Measurements from ENCODE around the gene PDLIM5.

PDLIM5 gene

DNA sequence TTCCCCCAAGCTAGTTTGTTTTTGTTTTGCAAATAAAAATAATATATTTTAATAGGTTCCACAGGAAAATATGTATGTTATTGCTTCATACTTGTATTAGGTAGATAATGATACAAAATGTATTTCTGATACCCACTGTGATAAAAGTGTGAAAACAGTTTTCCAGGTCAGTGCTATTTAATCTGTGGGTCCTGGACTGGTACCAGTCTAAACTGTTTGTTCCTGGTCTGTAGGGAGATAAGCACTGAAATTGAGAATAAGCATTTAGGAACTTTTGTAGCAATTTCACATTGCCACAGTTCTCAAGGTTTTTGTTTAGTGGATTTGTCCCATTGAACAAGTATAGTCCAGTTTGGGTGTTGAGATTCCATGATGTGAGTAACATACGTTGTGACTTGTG, 110.5 kb downstream of the PDLIM5 start:
- no peak for DNase-seq

DNA sequence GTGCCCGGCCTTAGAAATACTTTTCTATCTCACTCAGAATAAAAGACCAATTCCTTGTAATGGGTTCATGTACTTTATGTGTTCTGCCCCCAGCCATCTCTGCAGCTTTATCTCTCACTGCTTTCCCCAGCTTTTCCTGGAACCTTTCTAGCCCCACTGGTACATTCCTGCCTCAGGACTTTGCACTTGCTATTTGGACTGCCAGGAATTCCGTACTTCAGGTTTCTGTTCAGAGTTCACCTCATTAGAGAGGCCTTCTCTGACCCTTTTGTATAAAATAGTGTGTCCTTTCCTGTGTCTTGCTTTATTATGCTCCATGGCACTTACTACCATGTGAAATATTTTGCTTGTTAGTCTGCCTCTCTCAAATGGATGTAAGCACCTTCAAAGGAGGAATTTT, 112.5 kb downstream of the PDLIM5 start:
- DNase-seq, result no peak

DNA sequence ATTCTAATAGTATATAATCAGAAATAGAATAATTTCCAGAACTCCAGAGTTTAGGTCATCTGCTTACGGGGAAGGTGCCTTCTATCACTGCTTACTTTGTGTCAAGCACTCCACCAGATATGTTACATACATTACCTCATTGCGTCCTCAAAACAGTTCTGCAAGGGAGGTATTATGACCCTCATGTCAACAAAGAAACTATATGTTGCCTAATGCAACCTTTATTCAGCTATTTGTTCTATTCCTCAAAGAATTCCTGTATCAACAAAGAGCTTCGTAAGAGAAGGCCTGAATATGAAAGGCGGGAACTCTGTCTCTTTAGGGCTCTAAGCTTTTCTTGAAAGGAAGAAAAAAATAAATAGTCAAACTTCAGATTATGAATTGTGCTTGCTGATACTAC, 114.7 kb downstream of the PDLIM5 start:
- no peak for DNase-seq

DNA sequence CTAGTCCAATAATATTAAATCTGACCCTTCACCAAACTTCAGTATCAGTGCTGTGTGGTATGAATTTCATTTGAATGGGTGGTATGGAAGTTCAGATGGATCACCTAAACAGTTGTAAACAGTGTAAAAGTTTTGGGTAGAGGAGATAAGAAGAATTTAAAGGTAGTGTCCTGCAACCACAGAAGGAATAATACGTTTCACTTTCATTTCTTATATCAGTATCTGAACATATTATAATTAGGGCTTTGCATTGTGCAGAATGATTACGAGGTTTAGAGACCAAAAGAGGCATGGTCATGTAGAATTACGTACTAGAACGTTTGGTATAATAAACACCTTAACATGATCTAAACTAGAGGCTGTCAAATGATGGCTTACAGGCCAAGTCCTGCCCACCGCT, 116.1 kb downstream of the PDLIM5 start:
- no peak for DNase-seq

DNA sequence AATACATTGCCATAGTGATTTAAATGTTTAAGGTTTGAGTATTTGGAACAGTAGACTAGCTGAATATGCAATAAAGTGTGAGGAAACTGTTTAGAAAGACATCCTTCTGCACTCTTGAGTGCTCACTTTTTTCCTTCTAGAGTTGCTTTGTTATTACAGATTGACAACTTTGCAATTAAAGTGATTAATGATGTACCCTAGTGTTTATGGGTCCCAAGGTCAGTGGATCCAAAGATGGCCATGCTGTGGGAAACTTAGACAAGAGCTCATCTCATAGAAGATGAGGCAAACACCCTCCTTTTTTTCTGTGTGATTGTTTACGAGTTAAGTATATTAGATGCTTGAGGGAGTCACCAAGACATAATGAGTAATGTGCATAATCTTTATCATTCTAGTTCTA, 118.8 kb downstream of the PDLIM5 start:
- no peak for DNase-seq

DNA sequence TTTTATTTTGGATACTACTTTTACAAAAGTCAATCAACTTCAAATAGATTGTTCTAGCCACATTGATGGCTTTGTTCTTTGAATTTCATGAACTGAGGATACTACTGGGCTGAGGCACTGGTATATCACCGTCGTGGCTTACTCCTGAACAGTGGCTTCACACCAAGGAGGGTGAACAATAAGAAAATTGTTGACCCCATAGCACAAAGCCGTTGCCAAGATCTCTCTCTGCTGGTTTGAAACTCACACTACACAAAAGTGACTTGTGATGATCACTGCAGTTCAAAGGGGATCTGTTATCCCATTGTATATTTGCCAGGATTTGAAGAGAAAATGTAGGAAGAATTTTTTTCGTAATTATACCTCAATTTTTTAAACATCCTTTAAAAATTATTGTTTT, 119.6 kb downstream of the PDLIM5 start:
- DNase-seq, result no peak

DNA sequence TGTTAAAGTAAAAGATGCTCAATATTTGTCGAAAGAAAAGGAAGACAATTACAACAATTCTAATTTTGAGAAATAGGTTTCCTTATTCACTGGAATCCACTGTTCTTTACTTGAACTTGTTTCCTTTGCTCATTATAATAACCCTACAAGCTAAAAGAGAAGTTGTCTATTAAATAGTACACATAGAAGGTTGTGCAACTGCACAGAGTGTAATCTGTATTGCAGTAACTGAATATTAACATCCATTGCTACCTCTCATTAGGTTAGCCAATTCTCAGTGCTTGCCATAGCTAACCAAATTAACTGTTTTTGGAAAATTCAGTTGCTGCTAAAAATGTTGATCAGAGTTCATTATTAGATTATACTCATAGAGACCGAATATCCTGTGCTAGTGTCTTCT, 120.0 kb downstream of the PDLIM5 start:
- DNase-seq, result no peak

DNA sequence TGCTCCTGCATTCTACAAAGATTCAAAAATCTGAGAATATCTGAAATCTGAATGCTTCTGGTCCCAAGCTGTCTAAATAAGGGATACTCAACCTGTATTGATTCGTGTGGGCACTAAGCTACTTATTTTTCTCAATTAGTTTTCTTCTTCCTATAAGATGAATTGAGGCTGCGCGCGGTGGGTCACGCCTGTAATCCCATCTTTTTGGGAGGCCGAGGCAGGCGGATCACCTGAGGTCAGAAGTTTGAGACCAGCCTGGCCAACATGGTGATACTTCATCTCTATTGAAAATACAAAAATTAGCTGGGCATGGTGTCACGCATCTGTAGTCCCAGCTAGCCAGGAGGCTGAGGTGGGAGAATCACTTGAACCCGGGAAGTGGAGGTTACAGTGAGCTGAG, 122.3 kb downstream of the PDLIM5 start:
- no peak for DNase-seq

DNA sequence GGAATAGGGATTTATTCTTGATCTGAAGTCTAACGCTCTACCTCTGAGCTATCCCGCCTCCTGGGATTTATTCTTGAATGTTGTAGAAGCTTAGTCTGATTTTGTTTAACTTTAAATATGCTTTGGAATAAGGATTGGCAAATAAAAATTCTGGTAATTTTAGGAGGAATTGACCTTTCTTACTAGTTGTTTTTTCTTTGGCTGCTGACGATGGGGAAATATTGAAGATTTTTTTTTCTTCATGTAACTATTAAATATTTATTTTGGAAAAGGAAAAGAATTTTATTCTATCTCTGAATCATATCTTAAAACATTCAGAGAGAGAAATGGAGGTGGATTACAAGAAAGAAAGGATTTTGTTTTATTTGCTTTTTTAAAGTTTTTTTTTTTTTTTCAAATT, 122.9 kb downstream of the PDLIM5 start:
- DNase-seq, result no peak

DNA sequence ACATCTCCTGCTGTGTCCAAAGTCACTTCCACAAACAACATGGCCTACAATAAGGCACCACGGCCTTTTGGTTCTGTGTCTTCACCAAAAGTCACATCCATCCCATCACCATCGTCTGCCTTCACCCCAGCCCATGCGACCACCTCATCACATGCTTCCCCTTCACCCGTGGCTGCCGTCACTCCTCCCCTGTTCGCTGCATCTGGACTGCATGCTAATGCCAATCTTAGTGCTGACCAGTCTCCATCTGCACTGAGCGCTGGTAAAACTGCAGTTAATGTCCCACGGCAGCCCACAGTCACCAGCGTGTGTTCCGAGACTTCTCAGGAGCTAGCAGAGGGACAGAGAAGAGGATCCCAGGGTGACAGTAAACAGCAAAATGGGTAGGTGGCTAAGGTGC, 123.9 kb downstream of the PDLIM5 start:
- DNase-seq, result no peak

DNA sequence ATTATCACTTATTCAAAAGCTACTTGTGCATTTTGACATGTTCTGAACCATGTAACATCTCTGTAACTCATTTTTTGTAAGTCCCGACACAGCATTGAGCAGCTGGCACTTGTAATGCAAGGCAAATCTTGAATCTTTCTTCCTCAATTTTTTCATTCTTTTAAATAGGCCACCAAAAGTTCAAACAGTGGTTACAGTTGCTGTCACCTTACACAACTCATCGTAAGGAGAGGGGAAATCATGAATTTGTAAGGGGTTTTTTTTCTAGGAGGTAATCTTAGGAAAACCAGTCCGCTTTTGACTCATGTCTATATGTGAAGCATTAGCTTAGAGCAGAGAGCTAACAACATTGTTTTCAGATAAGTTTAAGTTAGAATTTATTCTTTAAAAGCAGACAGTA, 124.5 kb downstream of the PDLIM5 start:
- DNase-seq, result no peak

DNA sequence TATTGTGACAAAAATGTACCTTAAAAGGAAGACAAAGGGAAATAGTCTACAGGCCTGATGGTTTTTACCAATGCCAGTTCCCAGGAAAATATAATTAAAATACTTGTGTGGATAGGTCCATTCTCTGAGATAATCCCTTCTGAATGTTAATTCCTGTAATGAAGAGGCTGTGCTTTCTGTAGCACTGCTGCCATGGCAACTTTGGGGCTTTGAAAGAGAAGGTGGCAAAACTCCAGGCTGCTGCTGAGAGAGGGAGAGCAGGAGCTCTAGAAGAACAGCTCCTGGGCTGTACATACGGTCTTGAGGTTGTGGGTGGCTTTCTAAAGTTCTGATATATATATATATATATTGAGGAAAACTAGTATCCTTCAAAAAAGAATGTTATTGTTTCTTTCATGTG, 125.4 kb downstream of the PDLIM5 start:
- no peak for DNase-seq

DNA sequence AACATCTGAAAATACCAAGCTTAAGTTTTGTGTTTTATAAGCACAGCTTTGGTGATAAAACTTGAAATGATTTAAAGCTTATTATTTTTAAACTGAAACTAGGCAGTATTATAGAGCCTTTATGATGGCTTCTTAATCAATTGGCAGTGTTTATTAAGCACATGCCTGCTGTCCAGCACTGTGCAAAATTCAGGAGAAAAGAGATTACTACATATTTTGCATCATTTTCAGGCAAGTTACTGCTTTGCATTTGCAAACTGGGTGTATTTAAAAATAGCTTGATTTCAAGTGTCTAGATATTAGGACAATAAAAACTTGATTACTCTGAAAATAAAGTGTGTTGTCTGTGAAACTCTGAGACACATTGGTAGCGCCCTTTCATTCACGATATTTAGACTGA, 126.5 kb downstream of the PDLIM5 start:
- DNase-seq, result no peak

DNA sequence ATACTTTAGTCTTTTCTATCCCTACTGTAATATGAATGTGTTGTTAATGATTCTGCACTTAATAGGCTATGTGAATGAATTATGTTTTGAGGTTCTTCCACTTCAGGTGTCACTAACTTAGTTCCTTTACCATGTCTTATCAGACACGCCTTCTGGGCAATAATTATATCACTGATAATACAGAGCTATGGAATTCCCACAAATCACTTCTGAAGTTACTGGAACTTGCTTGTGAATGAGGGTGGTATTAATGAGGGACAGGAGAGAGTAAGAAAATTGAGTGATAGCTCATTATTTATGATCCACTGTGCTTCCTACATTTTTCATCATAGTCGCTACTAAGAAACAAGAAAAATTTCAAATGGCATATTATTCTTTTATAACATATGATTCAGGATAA, 130.0 kb downstream of the PDLIM5 start:
- no peak for DNase-seq

DNA sequence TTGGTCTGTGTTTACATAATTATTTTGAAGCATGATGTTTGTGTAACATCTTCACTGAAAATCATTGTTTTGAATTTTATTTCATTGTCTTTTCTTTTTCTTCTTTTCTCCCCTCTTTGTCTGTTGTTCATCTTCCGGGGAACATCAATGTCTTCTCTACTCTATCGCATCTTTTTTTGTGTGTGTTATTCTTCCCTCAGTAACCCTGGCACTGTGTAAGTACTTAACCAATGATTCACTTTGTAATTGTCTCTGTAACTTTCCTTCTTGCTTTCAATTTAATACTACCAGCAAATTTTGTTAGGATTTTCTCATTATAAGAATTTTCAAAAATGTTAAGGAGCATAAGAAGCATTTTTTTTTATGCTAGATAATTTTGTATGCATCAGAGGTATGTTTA, 130.8 kb downstream of the PDLIM5 start:
- DNase-seq, result no peak

DNA sequence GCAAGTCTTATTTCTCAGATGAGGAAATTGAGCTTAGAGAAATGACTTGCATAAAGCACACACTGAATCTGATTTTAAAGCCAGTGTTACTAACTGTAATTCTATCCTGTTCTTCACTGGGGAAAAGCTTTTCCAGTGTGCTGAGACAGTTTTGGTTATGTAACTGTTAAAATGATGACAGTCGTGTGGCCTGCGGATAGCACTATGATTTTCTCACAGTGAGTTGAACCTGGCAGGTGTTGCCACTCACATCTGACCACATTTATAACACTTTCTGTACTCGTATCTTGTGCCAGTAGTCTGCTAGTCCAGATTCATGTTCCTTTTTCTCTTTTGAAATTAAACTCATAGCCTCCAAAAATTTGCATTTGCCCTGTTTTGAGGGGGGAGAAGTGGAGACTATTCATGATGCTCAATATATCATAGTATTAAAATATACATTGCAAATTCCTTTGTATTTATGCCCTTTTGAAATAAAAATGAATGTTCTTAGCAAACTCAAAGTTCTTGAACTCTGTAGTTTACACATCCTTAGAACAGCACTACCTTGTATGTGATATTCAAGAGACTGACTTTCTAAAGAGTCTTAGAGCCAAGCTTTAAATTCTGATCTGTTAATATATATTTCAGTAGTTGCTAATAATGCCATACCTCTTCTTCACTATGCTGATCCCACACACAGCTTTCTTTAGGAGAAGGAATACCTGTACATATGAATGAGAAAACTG, 132.3 kb downstream of the PDLIM5 start:
- no peak for DNase-seq

DNA sequence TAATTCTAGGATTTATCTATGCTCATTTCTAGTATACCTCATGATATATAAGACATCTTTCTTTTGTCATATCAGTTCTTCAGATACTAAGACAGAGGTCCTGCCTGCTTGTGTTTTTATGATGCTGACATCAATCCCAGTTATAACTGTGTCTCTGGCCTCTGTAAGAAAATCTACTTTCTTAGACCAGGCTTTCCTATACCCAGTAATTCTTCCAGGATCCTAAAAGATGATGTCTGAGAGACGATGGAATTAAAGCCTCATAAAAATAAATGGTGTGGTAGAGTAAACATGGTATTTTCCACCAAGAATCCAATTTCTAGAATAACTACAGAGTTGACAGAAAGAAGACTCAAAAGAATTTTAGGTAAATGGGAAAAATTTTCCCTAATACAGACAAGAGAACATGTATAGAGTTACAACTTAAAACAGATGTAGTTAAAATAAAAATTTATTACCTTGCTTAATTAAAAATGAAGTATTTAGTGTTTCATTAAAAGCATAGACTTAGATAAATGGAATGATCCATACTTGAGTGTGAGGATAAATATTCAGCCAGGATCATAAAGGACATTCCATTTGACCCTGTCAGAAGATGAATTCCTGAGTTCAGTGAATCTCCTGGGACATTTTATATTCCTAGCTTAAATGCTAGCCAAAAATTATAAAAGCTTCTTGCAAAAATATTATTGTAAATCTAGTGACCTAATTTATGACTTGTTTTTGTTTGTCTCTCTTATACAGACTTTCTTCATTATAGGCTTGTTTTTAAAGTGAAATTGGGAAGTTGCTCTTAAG, 137.4 kb downstream of the PDLIM5 start:
- DNase-seq, result no peak

DNA sequence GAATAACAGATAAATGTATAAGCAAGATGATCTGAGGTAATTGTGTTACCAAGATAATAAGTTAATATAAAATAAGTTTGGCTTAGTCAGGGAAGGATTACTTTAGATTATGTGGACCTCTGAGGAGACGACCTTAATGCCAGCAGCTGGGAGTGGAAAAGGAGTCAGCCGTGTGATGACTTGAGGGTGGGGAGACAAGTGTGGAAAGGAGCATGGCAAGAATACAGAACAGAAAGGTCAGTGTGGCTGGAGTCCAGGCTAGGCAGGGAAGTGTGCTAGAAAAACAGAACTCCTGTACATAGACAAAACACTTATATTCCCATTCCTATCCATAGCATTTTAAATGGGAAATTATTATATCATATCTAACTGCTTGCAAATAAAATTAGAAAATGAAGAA, 138.8 kb downstream of the PDLIM5 start:
- DNase-seq, result no peak

DNA sequence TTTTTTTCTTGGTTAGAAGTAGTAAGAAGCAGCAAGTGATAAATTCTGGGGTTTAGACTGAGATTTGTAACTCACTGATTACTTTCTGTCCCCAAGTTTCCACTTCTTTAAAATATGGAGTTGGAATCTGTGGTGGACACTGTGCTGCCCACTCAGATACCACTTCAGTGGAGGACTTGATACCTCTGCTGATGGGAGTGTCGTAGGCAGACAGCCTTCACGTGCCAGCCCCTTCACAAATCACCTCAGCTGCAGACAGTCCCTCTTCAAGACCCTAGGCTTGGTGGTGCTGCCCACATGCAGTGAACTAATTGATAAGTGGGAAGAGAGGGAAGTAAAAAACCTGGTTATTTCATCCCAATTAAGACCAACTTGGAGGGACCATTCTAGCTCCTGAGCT, 139.5 kb downstream of the PDLIM5 start:
- no peak for DNase-seq

DNA sequence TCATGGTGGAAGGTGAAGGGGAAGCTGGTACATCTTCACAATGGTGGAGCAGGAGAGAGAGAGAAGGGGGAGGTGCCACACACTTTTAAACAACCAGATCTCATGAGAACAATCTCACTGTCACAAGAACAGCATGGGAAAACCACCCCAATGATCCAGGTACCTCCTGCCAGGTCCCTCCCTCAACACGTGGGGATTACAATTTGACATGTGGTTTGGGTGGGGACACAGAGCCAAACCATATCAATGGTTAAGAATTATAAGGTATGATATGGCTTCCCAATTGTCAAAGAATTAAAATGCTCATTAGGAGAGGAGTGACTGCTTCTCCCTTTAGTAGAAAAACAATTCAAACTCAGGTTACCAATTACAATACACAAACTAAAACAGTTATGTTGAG, 143.3 kb downstream of the PDLIM5 start:
- DNase-seq, result no peak

DNA sequence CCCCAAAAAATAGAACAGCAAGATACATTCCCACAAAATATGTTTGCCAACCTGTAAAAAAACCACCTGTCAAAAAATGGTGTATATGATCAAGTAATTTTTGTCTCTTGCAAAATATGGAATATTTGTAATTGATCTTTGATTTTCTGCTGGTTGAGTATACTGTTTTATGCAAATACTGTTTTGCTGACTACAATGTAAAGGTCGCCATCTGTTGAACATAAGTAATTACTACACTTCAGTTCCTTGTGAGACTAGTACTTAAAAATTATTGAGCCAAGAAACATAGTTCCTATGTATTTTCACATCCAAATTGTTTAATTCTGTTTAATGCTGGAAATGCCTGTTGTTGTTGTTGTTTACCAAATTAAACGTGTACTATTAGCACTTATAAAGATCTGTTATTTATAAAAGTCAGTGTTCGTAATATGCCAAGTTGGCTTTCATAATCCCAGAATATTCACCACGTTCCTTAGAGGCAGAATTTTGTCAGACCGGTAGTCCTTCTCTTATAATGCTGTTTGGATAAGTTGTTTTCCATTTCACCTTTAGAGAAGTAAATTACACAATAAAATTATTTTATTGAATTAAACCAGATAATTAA, 144.2 kb downstream of the PDLIM5 start:
- peak; percentile 25 for DNase-seq

DNA sequence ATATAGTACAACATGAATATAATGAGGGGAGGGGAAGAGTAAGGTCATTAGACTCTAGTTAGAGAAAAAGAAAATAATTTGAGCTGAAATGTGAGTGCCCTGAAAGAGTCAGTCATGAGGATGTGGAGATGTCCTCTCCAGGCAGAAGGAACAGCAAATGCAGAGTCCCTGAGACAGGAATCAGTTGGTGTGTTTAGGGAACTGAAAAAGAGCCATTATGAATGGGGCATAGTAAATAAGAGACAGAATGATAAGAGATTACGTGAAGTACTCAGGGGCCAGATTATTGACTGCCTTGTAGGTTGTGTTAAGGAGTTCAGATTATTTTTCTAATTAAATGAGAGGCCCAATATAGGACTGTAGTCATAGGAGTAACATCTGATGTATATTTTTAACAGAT, 147.0 kb downstream of the PDLIM5 start:
- no peak for DNase-seq

DNA sequence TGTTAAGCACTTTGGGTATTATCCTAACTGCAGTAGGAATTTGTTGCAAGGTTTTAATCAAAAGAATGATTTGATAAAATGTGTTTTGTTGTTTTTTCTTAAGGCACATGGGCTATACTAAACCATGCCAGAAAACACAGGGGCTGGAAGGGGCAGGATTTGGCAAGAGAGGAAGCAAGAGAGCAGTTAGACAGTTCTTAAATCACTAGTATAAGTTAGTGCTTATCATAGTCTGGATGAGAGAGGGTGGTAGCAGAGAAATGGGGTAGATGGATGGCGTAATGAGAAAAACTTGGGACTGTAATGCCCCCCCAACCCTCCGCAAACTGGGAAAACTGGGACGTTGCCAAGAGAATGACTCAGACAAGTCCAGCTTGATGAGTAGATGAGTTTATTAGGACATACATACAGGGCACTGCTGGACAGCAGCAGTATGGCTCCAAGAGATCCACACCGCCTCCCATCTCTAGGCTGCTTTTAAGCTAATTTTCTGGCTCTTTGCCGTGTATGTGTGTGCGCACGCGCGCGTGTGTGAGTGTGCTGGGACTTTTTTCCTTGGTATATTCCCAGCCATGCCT, 151.5 kb downstream of the PDLIM5 start:
- no peak for DNase-seq

DNA sequence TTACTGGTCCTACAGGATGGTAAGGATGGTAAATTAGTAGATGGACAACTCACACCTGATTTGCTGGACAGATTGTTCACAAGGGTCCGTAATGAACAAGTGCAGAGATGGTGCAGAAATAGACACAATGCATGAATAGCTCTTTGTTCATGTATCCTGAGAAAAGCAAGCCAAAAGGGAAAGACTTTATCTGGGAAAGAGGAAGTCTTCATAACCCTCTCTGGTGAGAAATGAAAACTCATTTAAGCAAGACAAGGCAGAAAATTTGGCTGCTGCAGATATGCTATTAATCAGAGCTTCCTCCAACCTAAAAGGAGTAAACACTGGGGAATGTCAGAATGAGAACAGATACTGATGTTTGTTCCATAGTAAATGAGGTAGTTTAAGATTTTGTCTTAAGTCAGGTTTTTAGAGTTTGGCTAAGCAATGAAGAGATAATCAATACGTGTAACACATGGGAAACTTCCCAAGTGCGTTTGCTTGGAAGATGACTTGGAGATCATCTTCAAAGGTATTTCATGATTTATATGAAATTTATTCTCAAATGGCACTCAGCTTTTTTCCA, 153.6 kb downstream of the PDLIM5 start:
- no peak for DNase-seq

Measured in NCI-H187 treated with DMSO at 0.1 percent for 48 hours (cell line).